Right kidney (tissue), 1 donor: Measurements from ENCODE around the gene ARSD.

ENCODE experiments used
- DNase-seq: peaks from one replicate; pipeline ENCODE4 v3.0.0-alpha.2; 2016

The ARSD gene

GRCh38 chrX:2854918-2855317 lies 74.2 kb downstream of the ARSD start:
- DNase-seq, result no peak
